IPS-18c (cell line): ENCODE measurements around the gene ATG13.

Experiments used
- H3K4me3 ChIP-seq: 2 replicates; pipeline ENCODE4 v1.7.0; 2013; ENCODE audit warnings: low read depth, mild to moderate bottlenecking, low read length, moderate library complexity; ENCODE audit not compliant: insufficient read depth
- H3K9me3 ChIP-seq: one replicate; pipeline ENCODE4 v1.6.1; 2013; ENCODE audit warnings: mild to moderate bottlenecking, low read length, moderate library complexity; ENCODE audit not compliant: control insufficient read depth, insufficient read depth

ATG13 gene

GRCh38 chr11:46721286-46721685, 103.9 kb downstream of the ATG13 start:
- no peaks in the 10 kb centered on the region for H3K9me3 ChIP-seq
- no peak overlapping the region for H3K4me3 ChIP-seq

GRCh38 chr11:46722566-46723358, 105.4 kb downstream of the ATG13 start:
- Histone ChIP-seq H3K4me3 (no peak overlapping the region), H3K9me3 (peaks cover 2% of the 10 kb centered on the region)

GRCh38 chr11:46723359-46723680, 106.0 kb downstream of the ATG13 start:
- Histone ChIP-seq H3K9me3 (peaks cover 2% of the 10 kb centered on the region), H3K4me3 (no peak overlapping the region)

GRCh38 chr11:46724088-46724487, 106.7 kb downstream of the ATG13 start:
- H3K9me3 ChIP-seq: peaks cover 2% of the 10 kb centered on the region
- H3K4me3 ChIP-seq: no peak overlapping the region
